ENCODE measurements around the gene FOXRED2. TPM values are rescaled to one million over a fixed set of nuclear protein-coding genes. Genes with fewer than 3 reads are reported as not detected.
"Not testable (repeated sequence)": the region's sequence is repeated elsewhere in the genome, so short reads cannot be mapped to it uniquely, and the experiment has no call there.

FOXRED2 gene
- total RNA-seq, 1 experiment from 2014 or later: 4.5 TPM

GRCh38 chr22:36450923-36451322 is 55.9 kb downstream of the FOXRED2 start:
- not testable (repeated sequence) for DNase-seq (ENCODE audit: low read depth)

GRCh38 chr22:36449596-36450175 is 57.2 kb downstream of the FOXRED2 start:
- DNase-seq (ENCODE audit: low read depth): no peak

GRCh38 chr22:36447632-36448031 is 59.2 kb downstream of the FOXRED2 start:
- DNase-seq (ENCODE audit: low read depth): no peak

GRCh38 chr22:36445158-36445668 is 61.6 kb downstream of the FOXRED2 start:
- DNase-seq (ENCODE audit: low read depth): peak; percentile 73

- DNase-seq (ENCODE audit: low read depth): peak; percentile 46
Measured at GRCh38 chr22:36443198-36443770, 63.6 kb downstream of the FOXRED2 start.

- no peak for DNase-seq (ENCODE audit: low read depth)
Measured at GRCh38 chr22:36442506-36443197, 64.2 kb downstream of the FOXRED2 start.

GRCh38 chr22:36440429-36441002 is 66.3 kb downstream of the FOXRED2 start:
- no peak for DNase-seq (ENCODE audit: low read depth)

- DNase-seq (ENCODE audit: low read depth): peak; percentile 95
Measured at GRCh38 chr22:36439481-36440271, 67.2 kb downstream of the FOXRED2 start.

Other genes starting within 250 kb of the FOXRED2 start
- gene MYH9, start 119.1 kb downstream of the FOXRED2 start, total RNA-seq (2014; rRNA removed; shearing (Covaris generic)): 349 and 464 TPM in 2 replicates
- gene TXN2, start 25.4 kb downstream of the FOXRED2 start, total RNA-seq (2014; rRNA removed; shearing (Covaris generic)): 13.8 and 17.0 TPM in 2 replicates
- 519 and 532 TPM in 2 replicates for gene EIF3D, start 22.1 kb upstream of the FOXRED2 start, total RNA-seq (2014; rRNA removed; shearing (Covaris generic))
- gene CACNG2, start 196.7 kb upstream of the FOXRED2 start, total RNA-seq (2014; rRNA removed; shearing (Covaris generic)): not detected in 2 replicates

Measured in Daoy (cell line).